KMS-11 (cell line): ENCODE data around the gene MYH10.

Experiments used
- H2AFZ ChIP-seq: fragments of 200-600 bp; sonication (generic); 2 replicates; pipeline ENCODE4 v1.6.1; 2016; ENCODE audit warnings: antibody characterized with exemption, mixed run types, low read depth
- H3K27ac ChIP-seq: fragments of 200-600 bp; sonication (generic); 2 replicates; pipeline ENCODE4 v1.6.1; 2016; ENCODE audit warnings: mild to moderate bottlenecking, mixed run types
- H3K27me3 ChIP-seq: fragments of 200-600 bp; sonication (generic); 2 replicates; pipeline ENCODE4 v1.6.1; 2017; ENCODE audit warnings: mild to moderate bottlenecking, low read depth, mixed run types, moderate library complexity; ENCODE audit not compliant: insufficient read depth
- H3K36me3 ChIP-seq: fragments of 200-600 bp; sonication (generic); 2 replicates; pipeline ENCODE4 v1.6.1; 2017; ENCODE audit warnings: mild to moderate bottlenecking, mixed run types; ENCODE audit not compliant: insufficient read depth
- H3K4me1 ChIP-seq: fragments of 200-600 bp; sonication (generic); 2 replicates; pipeline ENCODE4 v1.6.1; 2016; ENCODE audit warnings: mild to moderate bottlenecking, low read depth, mixed run types; ENCODE audit not compliant: poor library complexity, severe bottlenecking
- H3K4me2 ChIP-seq: fragments of 200-600 bp; sonication (generic); 2 replicates; pipeline ENCODE4 v1.7.0; 2016; ENCODE audit warnings: mild to moderate bottlenecking, mixed run types
- H3K4me3 ChIP-seq: fragments of 200-600 bp; sonication (generic); IDR thresholded peaks from 2 replicates; pipeline ENCODE4 v1.6.1; 2017; ENCODE audit warnings: low read depth, low read length, mixed read lengths; ENCODE audit not compliant: insufficient read depth
- H3K79me2 ChIP-seq: fragments of 200-600 bp; sonication (generic); 2 replicates; pipeline ENCODE4 v1.6.1; 2016; ENCODE audit warnings: low read depth, mixed run types; ENCODE audit not compliant: insufficient read depth
- H3K9ac ChIP-seq: fragments of 200-600 bp; sonication (generic); 2 replicates; pipeline ENCODE4 v1.6.1; 2016; ENCODE audit warnings: mild to moderate bottlenecking, mixed run types
- H4K20me1 ChIP-seq: fragments of 200-600 bp; sonication (generic); 2 replicates; pipeline ENCODE4 v1.6.1; 2016; ENCODE audit warnings: mild to moderate bottlenecking, mixed run types; ENCODE audit not compliant: insufficient read depth
- CTCF ChIP-seq: fragments of 200-600 bp; sonication (generic); conservative IDR thresholded peaks from 2 replicates; pipeline ENCODE4 v1.6.1; 2017; ENCODE audit warnings: low read depth, mild to moderate bottlenecking, antibody characterized with exemption, low read length, moderate library complexity, mixed read lengths

MYH10 gene

GRCh38 chr17:8673612-8674011 is 43.1 kb upstream of the MYH10 start:
- H3K27ac ChIP-seq, result no peak overlapping the region
- no peak overlapping the region for H3K9ac ChIP-seq
- no peak overlapping the region for H3K4me3 ChIP-seq
- H2AFZ ChIP-seq, result no peak overlapping the region
- no peak overlapping the region for H3K4me2 ChIP-seq
- H3K4me1 ChIP-seq, result no peaks in the 10 kb centered on the region
- H3K36me3 ChIP-seq, result no peaks in the 10 kb centered on the region
- H3K27me3 ChIP-seq, result no peaks in the 10 kb centered on the region
- TF ChIP-seq CTCF, result no peak
- no peaks in the 10 kb centered on the region for H4K20me1 ChIP-seq
- H3K79me2 ChIP-seq, result no peaks in the 10 kb centered on the region

GRCh38 chr17:8672326-8672725 is 41.8 kb upstream of the MYH10 start:
- H4K20me1 ChIP-seq, result no peaks in the 10 kb centered on the region
- no peak overlapping the region for H3K4me2 ChIP-seq
- TF ChIP-seq CTCF, result no peak
- H3K9ac ChIP-seq, result no peak overlapping the region
- no peak overlapping the region for H2AFZ ChIP-seq
- no peak overlapping the region for H3K27ac ChIP-seq
- no peak overlapping the region for H3K4me3 ChIP-seq
- H3K79me2 ChIP-seq, result no peaks in the 10 kb centered on the region
- no peaks in the 10 kb centered on the region for H3K36me3 ChIP-seq
- H3K27me3 ChIP-seq, result no peaks in the 10 kb centered on the region
- H3K4me1 ChIP-seq, result no peaks in the 10 kb centered on the region

- Histone ChIP-seq H3K36me3 (no peaks in the 10 kb centered on the region), H3K27ac (no peak overlapping the region), H3K27me3 (no peaks in the 10 kb centered on the region), H3K9ac (no peak overlapping the region), H3K79me2 (no peaks in the 10 kb centered on the region), H3K4me1 (no peaks in the 10 kb centered on the region), H3K4me3 (no peak overlapping the region), H3K4me2 (no peak overlapping the region), H2AFZ (no peak overlapping the region), H4K20me1 (no peaks in the 10 kb centered on the region)
- no peak for TF ChIP-seq CTCF
Observed at GRCh38 chr17:8670421-8670820, 39.9 kb upstream of the MYH10 start.

- no peak overlapping the region for H3K4me3 ChIP-seq
- H3K36me3 ChIP-seq, result no peaks in the 10 kb centered on the region
- no peak overlapping the region for H2AFZ ChIP-seq
- H3K4me2 ChIP-seq, result no peak overlapping the region
- no peaks in the 10 kb centered on the region for H4K20me1 ChIP-seq
- no peaks in the 10 kb centered on the region for H3K4me1 ChIP-seq
- H3K79me2 ChIP-seq, result no peaks in the 10 kb centered on the region
- H3K9ac ChIP-seq, result no peak overlapping the region
- no peaks in the 10 kb centered on the region for H3K27me3 ChIP-seq
- no peak overlapping the region for H3K27ac ChIP-seq
- no peak for TF ChIP-seq CTCF
Observed at GRCh38 chr17:8668176-8668740, 37.7 kb upstream of the MYH10 start.

GRCh38 chr17:8667421-8667820 is 36.9 kb upstream of the MYH10 start:
- H2AFZ ChIP-seq, result no peak overlapping the region
- H3K4me3 ChIP-seq, result no peak overlapping the region
- no peak overlapping the region for H3K4me2 ChIP-seq
- no peaks in the 10 kb centered on the region for H3K4me1 ChIP-seq
- H3K36me3 ChIP-seq, result no peaks in the 10 kb centered on the region
- TF ChIP-seq CTCF, result no peak
- H4K20me1 ChIP-seq, result no peaks in the 10 kb centered on the region
- H3K27me3 ChIP-seq, result no peaks in the 10 kb centered on the region
- no peaks in the 10 kb centered on the region for H3K79me2 ChIP-seq
- H3K27ac ChIP-seq, result no peak overlapping the region
- H3K9ac ChIP-seq, result no peak overlapping the region
